Trophoblast cell (in vitro differentiated cells and primary cell): ENCODE measurements around the gene IL9.

Source experiments
- DNase-seq, 2 donors: peaks; one replicate each; pipeline ENCODE4 v3.0.0-alpha.2; 2016
- H2AFZ ChIP-seq: 2 replicates; pipeline ENCODE4 v1.6.1; 2013; ENCODE audit warnings: low read length, moderate library complexity, mild to moderate bottlenecking; ENCODE audit not compliant: insufficient read depth, poor library complexity
- H2AK5ac ChIP-seq: 2 replicates; pipeline ENCODE4 v1.6.1; 2013; ENCODE audit warnings: mild to moderate bottlenecking, low read length
- H2BK120ac ChIP-seq: 2 replicates; pipeline ENCODE4 v1.6.1; 2013; ENCODE audit warnings: low read length, mild to moderate bottlenecking, moderate library complexity; ENCODE audit not compliant: insufficient read depth, poor library complexity
- H2BK12ac ChIP-seq: 2 replicates; pipeline ENCODE4 v1.6.1; 2013; ENCODE audit warnings: mild to moderate bottlenecking, low read length, moderate library complexity
- H2BK5ac ChIP-seq: 2 replicates; pipeline ENCODE4 v1.6.1; 2013; ENCODE audit warnings: low read length, low read depth, moderate library complexity, mild to moderate bottlenecking; ENCODE audit not compliant: poor library complexity
- H3K14ac ChIP-seq: 2 replicates; pipeline ENCODE4 v1.6.1; 2013; ENCODE audit warnings: mild to moderate bottlenecking, low read length
- H3K18ac ChIP-seq: 2 replicates; pipeline ENCODE4 v1.6.1; 2013; ENCODE audit warnings: mild to moderate bottlenecking, low read length
- H3K23ac ChIP-seq: 2 replicates; pipeline ENCODE4 v1.6.1; 2013; ENCODE audit warnings: low read length
- H3K27ac ChIP-seq: 2 replicates; pipeline ENCODE4 v1.5.1; 2013; ENCODE audit warnings: low read depth, mild to moderate bottlenecking, inconsistent platforms, low read length, moderate library complexity
- H3K27me3 ChIP-seq: 2 replicates; pipeline ENCODE4 v1.6.1; 2013; ENCODE audit warnings: inconsistent platforms, mild to moderate bottlenecking, low read length, moderate library complexity; ENCODE audit not compliant: insufficient read depth
- H3K36me3 ChIP-seq, 2 experiments: 1 replicate in 1 of 2; 2 replicates in 1 of 2; pipeline ENCODE4 v1.6.1; 2013; ENCODE audit warnings: low read length in 2 of 2, mild to moderate bottlenecking in 2 of 2, moderate library complexity in 1 of 2; ENCODE audit not compliant: insufficient read depth in 2 of 2, control insufficient read depth in 1 of 2
- H3K4ac ChIP-seq: 2 replicates; pipeline ENCODE4 v1.6.1; 2013; ENCODE audit warnings: low read depth, mild to moderate bottlenecking, low read length, moderate library complexity
- H3K4me1 ChIP-seq, 2 experiments: 1 replicate in 1 of 2; 2 replicates in 1 of 2; pipeline ENCODE4 v1.6.1; 2013; ENCODE audit warnings: low read length in 2 of 2, mild to moderate bottlenecking in 2 of 2, moderate library complexity in 1 of 2; ENCODE audit not compliant: insufficient read depth in 2 of 2, control insufficient read depth in 1 of 2
- H3K4me2 ChIP-seq: 2 replicates; pipeline ENCODE4 v1.6.1; 2013; ENCODE audit warnings: inconsistent platforms, mild to moderate bottlenecking, low read length, moderate library complexity
- H3K4me3 ChIP-seq: 2 replicates; pipeline ENCODE4 v1.5.1; 2013; ENCODE audit warnings: mild to moderate bottlenecking, low read depth, low read length, inconsistent platforms
- H3K79me1 ChIP-seq: one replicate; pipeline ENCODE4 v1.6.1; 2013; ENCODE audit warnings: low read length
- H3K79me2 ChIP-seq: 2 replicates; pipeline ENCODE4 v1.6.1; 2013; ENCODE audit warnings: low read length, mild to moderate bottlenecking; ENCODE audit not compliant: control insufficient read depth, insufficient read depth, poor library complexity
- H3K9ac ChIP-seq: 2 replicates; pipeline ENCODE4 v1.6.1; 2013; ENCODE audit warnings: mild to moderate bottlenecking, low read length
- H3K9me3 ChIP-seq: 2 replicates; pipeline ENCODE4 v1.6.1; 2013; ENCODE audit warnings: low read depth, mild to moderate bottlenecking, control low read depth, inconsistent platforms, low read length; ENCODE audit not compliant: insufficient read depth
- H4K12ac ChIP-seq: 2 replicates; pipeline ENCODE4 v1.6.1; 2013; ENCODE audit warnings: low read depth, mild to moderate bottlenecking, low read length, moderate library complexity
- H4K8ac ChIP-seq: 2 replicates; pipeline ENCODE4 v1.6.1; 2013; ENCODE audit warnings: low read depth, mild to moderate bottlenecking, low read length, moderate library complexity
- H4K91ac ChIP-seq: one replicate; pipeline ENCODE4 v1.6.1; 2013; ENCODE audit warnings: low read depth, mild to moderate bottlenecking, low read length, moderate library complexity
- WGBS: extraction: QIAGEN DNeasy Blood & Tissue Kit; methylation state at CpG from one replicate; pipeline ENCODE4 v1.1.7; 2013; ENCODE audit warnings: missing lambda C conversion rate; ENCODE audit not compliant: insufficient read length, insufficient coverage; ENCODE audit errors: extremely low coverage; 5-methylcytosine and 5-hydroxymethylcytosine counted together

IL9 gene

DNA sequence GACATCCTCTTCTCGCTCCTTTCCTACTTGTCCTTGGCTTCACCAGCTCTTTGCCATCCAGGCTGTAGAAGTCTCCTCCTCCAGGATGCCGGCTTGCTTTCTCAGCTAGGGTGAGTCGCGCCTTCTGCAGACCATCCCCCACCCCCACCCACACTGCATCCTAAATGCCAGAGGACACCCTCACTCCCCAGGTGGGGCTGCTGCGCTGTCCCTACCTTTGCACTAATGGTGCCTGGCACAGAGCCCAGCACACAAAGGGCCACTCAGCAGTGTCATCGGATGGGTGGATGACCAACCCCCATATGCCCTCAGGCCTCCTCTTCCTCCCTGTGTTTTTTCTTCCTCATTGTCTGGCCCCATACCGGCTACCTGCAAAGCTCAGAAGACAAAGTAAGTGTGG, 14.8 kb downstream of the IL9 start:
- Histone ChIP-seq H3K9ac (no peak overlapping the region), H3K4me3 (no peak overlapping the region), H2AK5ac (no peak overlapping the region), H2AFZ (no peak overlapping the region), H3K27ac (no peak overlapping the region), H3K79me2 (no peaks in the 10 kb centered on the region), H2BK5ac (no peak overlapping the region), H3K4me1 (peaks cover 0 to 3% of the 10 kb centered on the region in 2 experiments), H3K36me3 (no peaks in the 10 kb centered on the region), H3K18ac (no peak overlapping the region), H3K4me2 (no peak overlapping the region), H3K23ac (no peak overlapping the region), H4K8ac (no peak overlapping the region), H4K12ac (no peak overlapping the region), H3K4ac (no peak overlapping the region), H3K9me3 (no peaks in the 10 kb centered on the region), H2BK120ac (no peak overlapping the region), H3K14ac (no peak overlapping the region), H3K79me1 (no peaks in the 10 kb centered on the region), H2BK12ac (no peak overlapping the region), H3K27me3 (no peaks in the 10 kb centered on the region), H4K91ac (no peak overlapping the region)
- DNase-seq: no peak
- no CpG with 5 or more reads among the region's 7 CpGs for WGBS

DNA sequence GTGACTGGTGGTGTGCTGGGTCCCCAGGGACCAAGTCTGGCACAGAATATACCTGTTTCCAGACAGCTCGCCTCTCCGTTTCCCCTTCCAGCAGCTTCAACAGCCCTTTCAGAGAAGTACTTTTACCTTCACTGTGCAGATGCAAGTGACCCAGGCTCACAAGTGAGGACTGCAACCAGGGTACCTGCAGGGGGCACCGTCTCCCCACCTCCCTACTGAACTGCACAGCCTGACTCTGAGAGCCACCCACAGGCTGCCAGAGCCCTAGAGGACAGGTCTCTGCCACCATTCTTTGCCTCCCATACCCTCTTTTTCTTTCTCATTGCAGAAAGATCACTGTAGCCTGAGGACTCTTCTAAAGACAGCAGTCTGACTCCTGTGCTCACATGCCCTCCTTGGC, 15.4 kb downstream of the IL9 start:
- Histone ChIP-seq H3K9ac (no peak overlapping the region), H3K23ac (no peak overlapping the region), H3K79me2 (no peaks in the 10 kb centered on the region), H2BK5ac (no peak overlapping the region), H3K14ac (no peak overlapping the region), H3K9me3 (no peaks in the 10 kb centered on the region), H3K27ac (no peak overlapping the region), H3K36me3 (no peaks in the 10 kb centered on the region), H3K4me3 (no peak overlapping the region), H3K27me3 (no peaks in the 10 kb centered on the region), H2AK5ac (no peak overlapping the region), H2BK120ac (no peak overlapping the region), H3K4me2 (no peak overlapping the region), H4K91ac (no peak overlapping the region), H4K8ac (no peak overlapping the region), H3K4ac (no peak overlapping the region), H3K79me1 (no peaks in the 10 kb centered on the region), H2BK12ac (no peak overlapping the region), H2AFZ (no peak overlapping the region), H4K12ac (no peak overlapping the region), H3K4me1 (peaks cover 0 to 3% of the 10 kb centered on the region in 2 experiments), H3K18ac (no peak overlapping the region)
- no CpG with 5 or more reads among the region's 3 CpGs for WGBS
- no peak for DNase-seq

DNA sequence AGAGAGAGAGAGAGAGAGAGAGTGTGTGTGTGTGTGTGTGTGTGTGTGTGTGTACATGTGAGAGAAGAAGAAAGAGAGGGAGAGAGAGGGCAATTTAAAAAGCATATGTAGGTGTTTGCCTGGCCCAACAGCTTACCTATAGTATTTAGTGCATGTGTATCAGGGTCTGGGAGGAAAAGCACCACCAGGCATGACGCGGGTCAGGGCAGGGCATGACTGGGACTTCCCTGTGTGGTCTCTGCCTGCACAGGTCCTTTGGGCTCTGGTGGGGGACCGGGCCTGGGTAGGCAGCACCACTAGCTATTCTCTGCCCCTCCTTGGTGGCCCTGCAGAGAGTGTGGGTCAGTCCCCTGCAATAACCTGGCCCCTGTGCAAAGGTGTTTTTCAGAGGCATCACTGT, 16.1 kb downstream of the IL9 start:
- WGBS: no CpG with 5 or more reads among the region's 3 CpGs
- Histone ChIP-seq H4K12ac (no peak overlapping the region), H3K4me1 (peaks cover 0 to 3% of the 10 kb centered on the region in 2 experiments)

DNA sequence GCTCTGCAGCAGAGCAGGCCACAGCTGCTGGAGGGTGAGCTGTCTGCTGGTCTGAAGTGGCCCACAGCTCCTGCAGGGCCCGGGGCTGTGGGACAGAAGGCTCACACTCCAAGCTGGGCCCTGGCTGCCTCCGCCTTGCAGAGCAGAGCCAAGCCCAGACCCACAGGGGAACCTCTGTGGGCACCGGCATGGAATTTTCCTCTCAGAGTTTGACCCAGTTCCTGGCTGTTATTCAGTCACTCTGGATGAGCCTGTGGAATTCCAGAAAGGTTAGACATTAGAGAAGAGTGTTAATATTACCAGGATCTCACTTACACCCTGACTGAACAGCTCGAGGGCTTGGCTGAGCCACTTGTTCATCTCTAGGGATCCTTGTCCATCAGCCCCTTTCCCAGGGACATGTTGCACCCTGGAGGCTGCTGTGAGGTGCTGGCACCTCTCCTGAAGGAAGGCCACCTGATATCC, 17.5 kb downstream of the IL9 start:
- H3K27me3 ChIP-seq: no peaks in the 10 kb centered on the region
- H3K4me2 ChIP-seq: no peak overlapping the region
- no peak overlapping the region for H3K23ac ChIP-seq
- no peaks in the 10 kb centered on the region for H3K79me2 ChIP-seq
- no peak overlapping the region for H4K91ac ChIP-seq
- H3K36me3 ChIP-seq: no peaks in the 10 kb centered on the region
- no peak overlapping the region for H2AK5ac ChIP-seq
- no peak overlapping the region for H3K14ac ChIP-seq
- peak; percentile 97 to 98 for DNase-seq
- H2BK12ac ChIP-seq: no peak overlapping the region
- no peak overlapping the region for H3K9ac ChIP-seq
- no peak overlapping the region for H2BK5ac ChIP-seq
- no peak overlapping the region for H4K12ac ChIP-seq
- no CpG with 5 or more reads among the region's 4 CpGs for whole genome bisulfite sequencing
- no peak overlapping the region for H3K4me3 ChIP-seq
- H3K4ac ChIP-seq: no peak overlapping the region
- H3K18ac ChIP-seq: no peak overlapping the region
- peaks cover 0 to 3% of the 10 kb centered on the region in 2 experiments for H3K4me1 ChIP-seq
- H4K8ac ChIP-seq: no peak overlapping the region
- no peak overlapping the region for H2AFZ ChIP-seq
- H3K27ac ChIP-seq: no peak overlapping the region
- H3K79me1 ChIP-seq: no peaks in the 10 kb centered on the region
- H3K9me3 ChIP-seq: no peaks in the 10 kb centered on the region
- H2BK120ac ChIP-seq: no peak overlapping the region

More for the DNA sequence above, 16.1 kb downstream of the IL9 start:
- Histone ChIP-seq H2BK120ac (no peak overlapping the region), H3K14ac (no peak overlapping the region), H4K8ac (no peak overlapping the region), H3K27me3 (no peaks in the 10 kb centered on the region), H3K4me3 (no peak overlapping the region), H2BK5ac (no peak overlapping the region), H3K27ac (no peak overlapping the region), H3K79me2 (no peaks in the 10 kb centered on the region), H3K36me3 (no peaks in the 10 kb centered on the region), H3K4me2 (no peak overlapping the region), H2AK5ac (no peak overlapping the region), H3K9me3 (no peaks in the 10 kb centered on the region), H3K23ac (no peak overlapping the region), H2AFZ (no peak overlapping the region), H3K9ac (no peak overlapping the region), H4K91ac (no peak overlapping the region), H3K18ac (no peak overlapping the region), H3K79me1 (no peaks in the 10 kb centered on the region), H2BK12ac (no peak overlapping the region), H3K4ac (no peak overlapping the region)
- DNase-seq: no peak
